ENCODE measurements around the gene MACROH2A2.
"Not testable (repeated sequence)": the region's sequence is repeated elsewhere in the genome, so short reads cannot be mapped to it uniquely, and the experiment has no call there.

The MACROH2A2 gene

GRCh38 chr10:70069346-70069745 is 16.7 kb downstream of the MACROH2A2 start:
- no peaks in the 10 kb centered on the region for H3K36me3 ChIP-seq (ENCODE audit: control insufficient read depth, insufficient read depth, low read length)
- no peak overlapping the region for H3K9ac ChIP-seq (ENCODE audit: low read depth, low read length)
- H3K4me1 ChIP-seq (ENCODE audit: control insufficient read depth, insufficient read depth, low read length) = peaks cover 3% of the 10 kb centered on the region
- no peaks in the 10 kb centered on the region for H3K27me3 ChIP-seq (ENCODE audit: control insufficient read depth, insufficient read depth, low read length)
- no peak overlapping the region for H3K4me3 ChIP-seq (ENCODE audit: low read depth, low read length)
- no peaks in the 10 kb centered on the region for H3K9me3 ChIP-seq (ENCODE audit: control insufficient read depth, insufficient read depth, low read length)

GRCh38 chr10:70070834-70071233 is 18.2 kb downstream of the MACROH2A2 start:
- Histone ChIP-seq H3K9ac (ENCODE audit: low read depth, low read length) (no peak overlapping the region), H3K4me1 (ENCODE audit: control insufficient read depth, insufficient read depth, low read length) (peaks cover 3% of the 10 kb centered on the region), H3K9me3 (ENCODE audit: control insufficient read depth, insufficient read depth, low read length) (no peaks in the 10 kb centered on the region), H3K4me3 (ENCODE audit: low read depth, low read length) (no peak overlapping the region), H3K36me3 (ENCODE audit: control insufficient read depth, insufficient read depth, low read length) (no peaks in the 10 kb centered on the region), H3K27me3 (ENCODE audit: control insufficient read depth, insufficient read depth, low read length) (no peaks in the 10 kb centered on the region)

DNA sequence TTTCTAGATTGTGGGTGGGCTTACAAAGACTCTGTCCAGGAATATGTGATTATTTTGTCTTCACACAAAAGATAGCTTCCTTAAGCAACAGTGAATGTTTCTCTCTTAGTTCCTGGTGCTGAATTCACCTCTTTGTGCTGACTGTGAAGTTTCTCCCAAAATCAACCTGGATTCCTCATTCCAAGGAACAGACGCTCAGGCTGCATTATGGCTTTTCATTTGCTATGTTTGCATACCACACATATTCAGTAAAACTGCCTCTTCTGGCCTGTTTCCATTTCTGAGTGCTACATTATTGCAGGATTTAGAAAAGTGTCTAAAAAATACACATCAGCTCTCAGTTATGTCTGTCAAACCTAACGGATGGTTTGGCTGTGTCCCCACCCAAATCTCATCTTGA is 21.5 kb downstream of the MACROH2A2 start:
- H3K4me1 ChIP-seq (ENCODE audit: control insufficient read depth, insufficient read depth, low read length) = peaks cover 9% of the 10 kb centered on the region
- no peaks in the 10 kb centered on the region for H3K36me3 ChIP-seq (ENCODE audit: control insufficient read depth, insufficient read depth, low read length)
- no peaks in the 10 kb centered on the region for H3K9me3 ChIP-seq (ENCODE audit: control insufficient read depth, insufficient read depth, low read length)
- H3K9ac ChIP-seq (ENCODE audit: low read depth, low read length) = no peak overlapping the region
- no peaks in the 10 kb centered on the region for H3K27me3 ChIP-seq (ENCODE audit: control insufficient read depth, insufficient read depth, low read length)
- H3K4me3 ChIP-seq (ENCODE audit: low read depth, low read length) = no peak overlapping the region

- peaks cover 11% of the 10 kb centered on the region for H3K4me1 ChIP-seq (ENCODE audit: control insufficient read depth, insufficient read depth, low read length)
- no peak overlapping the region for H3K9ac ChIP-seq (ENCODE audit: low read depth, low read length)
- no peak overlapping the region for H3K4me3 ChIP-seq (ENCODE audit: low read depth, low read length)
- no peaks in the 10 kb centered on the region for H3K36me3 ChIP-seq (ENCODE audit: control insufficient read depth, insufficient read depth, low read length)
- H3K27me3 ChIP-seq (ENCODE audit: control insufficient read depth, insufficient read depth, low read length) = no peaks in the 10 kb centered on the region
- no peaks in the 10 kb centered on the region for H3K9me3 ChIP-seq (ENCODE audit: control insufficient read depth, insufficient read depth, low read length)
These were observed 22.3 kb downstream of the MACROH2A2 start for GRCh38 chr10:70074971-70075370.

DNA sequence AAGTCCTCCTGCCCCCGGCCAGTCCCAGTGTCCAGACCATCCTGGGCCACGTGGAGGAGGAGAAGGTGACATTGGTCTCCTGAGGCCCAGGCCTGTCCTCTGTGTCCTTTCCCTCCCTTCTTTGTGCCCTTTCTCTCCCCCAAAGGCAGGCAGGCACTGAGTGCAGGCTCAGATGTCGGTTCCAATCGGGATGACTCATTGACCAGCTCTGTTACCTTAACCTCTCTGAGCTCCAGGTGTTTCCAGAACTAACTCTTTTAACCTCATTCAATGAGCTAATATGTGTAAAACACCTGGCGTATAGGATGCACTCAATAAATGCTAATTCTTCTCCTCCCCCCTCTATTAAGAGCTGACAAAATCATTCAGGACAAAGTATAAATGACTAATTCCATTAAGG is 25.7 kb downstream of the MACROH2A2 start:
- no peaks in the 10 kb centered on the region for H3K9me3 ChIP-seq (ENCODE audit: control insufficient read depth, insufficient read depth, low read length)
- no peaks in the 10 kb centered on the region for H3K27me3 ChIP-seq (ENCODE audit: control insufficient read depth, insufficient read depth, low read length)
- H3K9ac ChIP-seq (ENCODE audit: low read depth, low read length) = no peak overlapping the region

DNA sequence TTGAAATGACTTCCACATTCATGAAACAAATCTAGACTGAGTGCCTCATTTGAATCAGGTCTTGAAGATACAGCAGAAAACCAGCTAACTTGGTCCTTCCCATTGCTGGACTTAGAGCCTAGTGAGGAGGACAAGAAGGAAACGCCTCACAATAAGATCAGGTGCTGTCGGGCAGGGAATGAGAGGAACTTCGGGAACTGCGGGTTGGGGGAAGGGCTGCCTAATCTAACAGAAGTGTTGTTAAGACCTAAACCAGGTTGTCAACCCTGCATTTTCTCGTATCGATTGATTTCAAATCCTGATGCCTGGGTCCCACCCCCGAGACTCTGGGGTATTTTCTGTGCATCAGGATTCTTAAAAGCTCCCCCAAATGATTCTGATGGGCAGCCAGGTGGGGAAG is 26.3 kb downstream of the MACROH2A2 start:
- Histone ChIP-seq H3K9ac (ENCODE audit: low read depth, low read length) (no peak overlapping the region), H3K4me3 (ENCODE audit: low read depth, low read length) (no peak overlapping the region), H3K4me1 (ENCODE audit: control insufficient read depth, insufficient read depth, low read length) (peaks cover 9% of the 10 kb centered on the region), H3K27me3 (ENCODE audit: control insufficient read depth, insufficient read depth, low read length) (no peaks in the 10 kb centered on the region), H3K9me3 (ENCODE audit: control insufficient read depth, insufficient read depth, low read length) (no peaks in the 10 kb centered on the region), H3K36me3 (ENCODE audit: control insufficient read depth, insufficient read depth, low read length) (no peaks in the 10 kb centered on the region)

More for the DNA sequence above, 25.7 kb downstream of the MACROH2A2 start:
- Histone ChIP-seq H3K4me3 (ENCODE audit: low read depth, low read length) (no peak overlapping the region), H3K36me3 (ENCODE audit: control insufficient read depth, insufficient read depth, low read length) (no peaks in the 10 kb centered on the region), H3K4me1 (ENCODE audit: control insufficient read depth, insufficient read depth, low read length) (peaks cover 9% of the 10 kb centered on the region)

DNA sequence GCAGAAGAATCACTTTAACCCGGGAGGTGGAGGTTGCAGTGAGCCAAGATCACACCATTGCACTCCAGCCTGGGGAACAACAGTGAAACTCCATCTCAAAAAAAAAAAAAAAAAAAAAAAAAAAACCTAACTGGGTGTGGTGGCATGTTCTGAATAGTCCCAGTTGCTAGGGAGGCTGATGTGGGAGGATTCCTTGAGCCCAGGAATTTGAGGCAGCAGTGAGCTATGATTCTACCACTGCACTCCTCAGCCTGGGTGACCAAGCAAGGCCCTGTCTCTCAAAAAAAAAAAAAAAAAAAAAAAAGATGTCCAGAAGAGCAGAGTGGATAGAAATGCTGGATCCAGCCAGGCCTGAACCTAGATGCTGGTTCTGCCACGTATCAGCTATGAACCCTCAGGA is 28.1 kb downstream of the MACROH2A2 start:
- H3K36me3 ChIP-seq (ENCODE audit: control insufficient read depth, insufficient read depth, low read length); H3K9me3 ChIP-seq (ENCODE audit: control insufficient read depth, insufficient read depth, low read length); H3K9ac ChIP-seq (ENCODE audit: low read depth, low read length); H3K4me1 ChIP-seq (ENCODE audit: control insufficient read depth, insufficient read depth, low read length); H3K27me3 ChIP-seq (ENCODE audit: control insufficient read depth, insufficient read depth, low read length); H3K4me3 ChIP-seq (ENCODE audit: low read depth, low read length): not testable (repeated sequence)

DNA sequence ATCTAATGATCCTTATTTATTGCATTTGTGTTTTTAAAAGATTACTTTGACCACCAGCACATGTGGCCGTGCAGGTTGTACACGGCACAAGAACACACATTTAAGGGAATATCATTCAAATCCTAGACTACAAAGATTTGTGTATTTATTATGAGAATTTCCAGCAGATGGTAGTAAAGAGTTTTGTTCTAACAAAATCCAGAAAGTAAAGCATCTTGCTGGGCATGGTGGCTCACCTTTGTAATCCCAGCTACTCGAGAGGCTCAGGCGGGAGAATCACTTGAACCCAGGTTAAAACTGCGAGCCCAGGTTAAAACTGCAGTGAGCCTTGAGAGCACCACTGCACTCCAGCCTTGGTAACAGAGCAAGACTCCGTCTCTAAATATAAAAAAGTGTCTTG is 31.5 kb downstream of the MACROH2A2 start:
- H3K27me3 ChIP-seq (ENCODE audit: control insufficient read depth, insufficient read depth, low read length) = no peaks in the 10 kb centered on the region
- H3K9me3 ChIP-seq (ENCODE audit: control insufficient read depth, insufficient read depth, low read length) = no peaks in the 10 kb centered on the region
- no peaks in the 10 kb centered on the region for H3K36me3 ChIP-seq (ENCODE audit: control insufficient read depth, insufficient read depth, low read length)
- peaks cover 3% of the 10 kb centered on the region for H3K4me1 ChIP-seq (ENCODE audit: control insufficient read depth, insufficient read depth, low read length)
- no peak overlapping the region for H3K9ac ChIP-seq (ENCODE audit: low read depth, low read length)
- no peak overlapping the region for H3K4me3 ChIP-seq (ENCODE audit: low read depth, low read length)

GRCh38 chr10:70085975-70086613 is 33.4 kb downstream of the MACROH2A2 start:
- no peaks in the 10 kb centered on the region for H3K9me3 ChIP-seq (ENCODE audit: control insufficient read depth, insufficient read depth, low read length)
- no peaks in the 10 kb centered on the region for H3K4me1 ChIP-seq (ENCODE audit: control insufficient read depth, insufficient read depth, low read length)
- no peaks in the 10 kb centered on the region for H3K27me3 ChIP-seq (ENCODE audit: control insufficient read depth, insufficient read depth, low read length)
- no peaks in the 10 kb centered on the region for H3K36me3 ChIP-seq (ENCODE audit: control insufficient read depth, insufficient read depth, low read length)
- H3K9ac ChIP-seq (ENCODE audit: low read depth, low read length) = no peak overlapping the region
- no peak overlapping the region for H3K4me3 ChIP-seq (ENCODE audit: low read depth, low read length)

DNA sequence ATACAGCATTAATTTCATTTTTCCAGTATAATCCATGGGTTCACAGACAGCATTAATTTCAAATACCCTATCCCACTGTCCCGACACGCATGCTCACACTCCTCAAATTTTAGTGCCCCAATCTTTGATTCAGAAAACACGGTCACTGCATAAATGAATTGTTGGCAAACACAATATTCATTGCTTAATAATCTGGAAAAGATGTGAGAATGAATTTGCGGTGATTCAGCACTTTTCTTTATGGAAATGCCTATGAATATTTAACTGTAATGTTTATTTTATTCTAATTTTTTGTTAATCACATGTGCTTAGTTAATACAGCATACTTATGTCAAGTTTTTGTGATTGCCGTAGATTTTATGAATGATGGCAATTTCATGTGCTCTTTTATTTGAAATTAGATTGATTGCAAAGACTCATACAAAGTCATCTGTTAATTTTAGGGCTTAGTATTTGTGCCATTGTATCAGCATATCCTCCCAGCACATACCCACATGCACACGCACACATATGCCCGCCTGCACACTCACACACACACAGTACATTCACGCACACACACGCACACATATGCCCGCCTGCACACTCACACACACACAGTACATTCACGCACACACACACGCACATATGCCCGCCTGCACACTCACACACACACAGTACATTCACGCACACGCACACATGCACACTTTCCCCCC is 35.1 kb downstream of the MACROH2A2 start:
- Histone ChIP-seq H3K9me3 (ENCODE audit: control insufficient read depth, insufficient read depth, low read length) (no peaks in the 10 kb centered on the region), H3K36me3 (ENCODE audit: control insufficient read depth, insufficient read depth, low read length) (no peaks in the 10 kb centered on the region), H3K4me1 (ENCODE audit: control insufficient read depth, insufficient read depth, low read length) (no peaks in the 10 kb centered on the region), H3K9ac (ENCODE audit: low read depth, low read length) (no peak overlapping the region), H3K27me3 (ENCODE audit: control insufficient read depth, insufficient read depth, low read length) (no peaks in the 10 kb centered on the region), H3K4me3 (ENCODE audit: low read depth, low read length) (no peak overlapping the region)

DNA sequence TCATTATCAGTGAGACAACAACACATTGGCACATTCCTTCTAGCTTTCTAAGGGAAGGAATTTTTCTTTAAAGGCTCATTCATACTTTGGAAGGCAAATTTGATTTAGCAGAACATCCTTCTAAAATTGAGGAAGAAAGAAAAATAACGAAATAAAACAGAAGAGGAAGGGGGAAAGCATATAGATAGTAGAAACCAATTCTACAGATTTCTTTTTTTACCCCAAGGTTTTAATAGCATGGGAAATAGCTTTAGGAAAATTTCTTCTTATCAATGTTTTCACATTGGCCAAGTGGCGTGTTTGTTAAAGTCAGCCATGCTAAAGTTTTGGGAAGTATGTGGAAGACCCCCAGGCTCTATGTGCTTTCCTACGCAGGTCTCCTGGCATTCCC is 35.7 kb downstream of the MACROH2A2 start:
- Histone ChIP-seq H3K9me3 (ENCODE audit: control insufficient read depth, insufficient read depth, low read length) (no peaks in the 10 kb centered on the region), H3K36me3 (ENCODE audit: control insufficient read depth, insufficient read depth, low read length) (no peaks in the 10 kb centered on the region), H3K4me1 (ENCODE audit: control insufficient read depth, insufficient read depth, low read length) (no peaks in the 10 kb centered on the region), H3K27me3 (ENCODE audit: control insufficient read depth, insufficient read depth, low read length) (no peaks in the 10 kb centered on the region), H3K9ac (ENCODE audit: low read depth, low read length) (no peak overlapping the region), H3K4me3 (ENCODE audit: low read depth, low read length) (no peak overlapping the region)

DNA sequence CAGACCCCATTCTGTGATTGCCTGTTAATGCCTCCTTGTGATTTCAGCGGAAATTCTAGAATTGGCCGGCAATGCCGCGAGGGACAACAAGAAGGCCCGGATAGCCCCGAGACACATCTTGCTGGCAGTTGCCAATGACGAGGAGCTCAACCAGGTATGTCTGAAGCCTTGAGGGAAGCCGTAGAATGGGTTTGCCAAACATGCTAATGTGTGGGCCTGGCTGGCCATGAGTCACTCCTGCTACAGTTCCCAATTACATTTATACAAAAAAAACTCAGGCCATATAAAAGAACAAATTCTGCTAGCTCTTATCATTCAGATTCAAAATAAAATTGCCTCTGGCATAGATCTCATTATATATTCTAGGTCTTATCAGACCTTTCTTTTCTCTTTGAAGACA is 37.4 kb downstream of the MACROH2A2 start:
- Histone ChIP-seq H3K36me3 (ENCODE audit: control insufficient read depth, insufficient read depth, low read length) (peaks cover 7% of the 10 kb centered on the region), H3K4me3 (ENCODE audit: low read depth, low read length) (no peak overlapping the region), H3K9ac (ENCODE audit: low read depth, low read length) (no peak overlapping the region), H3K27me3 (ENCODE audit: control insufficient read depth, insufficient read depth, low read length) (no peaks in the 10 kb centered on the region), H3K9me3 (ENCODE audit: control insufficient read depth, insufficient read depth, low read length) (no peaks in the 10 kb centered on the region), H3K4me1 (ENCODE audit: control insufficient read depth, insufficient read depth, low read length) (no peaks in the 10 kb centered on the region)

Measured in iPS-15b (cell line).